Smooth muscle cell (in vitro differentiated cells): ENCODE results near the gene RSPH1. TPM values are rescaled to one million over a fixed set of nuclear protein-coding genes. Genes with fewer than 3 reads are reported as not detected.

Source experiments
- DNase-seq: peaks from one replicate; lab custom pipeline; 2025; ENCODE audit not compliant: unreplicated experiment; lab: John Stamatoyannopoulos, UW
- H2AFZ ChIP-seq: fragments of 200-600 bp; sonication (generic); 2 replicates; pipeline ENCODE4 v1.6.0; 2016; ENCODE audit warnings: antibody characterized with exemption, low read depth, mild to moderate bottlenecking
- H3F3A ChIP-seq: fragments of 200-600 bp; sonication (generic); 2 replicates; pipeline ENCODE4 v1.6.0; 2017; ENCODE audit warnings: antibody characterized with exemption, low read depth
- H3K27ac ChIP-seq: fragments of 200-600 bp; sonication (generic); 2 replicates; pipeline ENCODE4 v1.5.1; 2016; ENCODE audit warnings: low read depth, mild to moderate bottlenecking
- H3K27me3 ChIP-seq: fragments of 200-600 bp; sonication (generic); 2 replicates; pipeline ENCODE4 v1.6.1; 2016; ENCODE audit warnings: low read depth, mild to moderate bottlenecking
- H3K36me3 ChIP-seq: fragments of 200-600 bp; sonication (generic); 2 replicates; pipeline ENCODE4 v1.5.1; 2016; ENCODE audit warnings: low read depth
- H3K4me1 ChIP-seq: fragments of 200-600 bp; sonication (generic); 2 replicates; pipeline ENCODE4 v1.5.1; 2016; ENCODE audit warnings: low read depth
- H3K4me2 ChIP-seq: fragments of 200-600 bp; sonication (generic); 2 replicates; pipeline ENCODE4 v1.6.0; 2016; ENCODE audit warnings: mild to moderate bottlenecking
- H3K4me3 ChIP-seq: fragments of 200-600 bp; sonication (generic); 2 replicates; pipeline ENCODE4 v1.5.1; 2016; ENCODE audit warnings: mild to moderate bottlenecking
- H3K79me2 ChIP-seq: fragments of 200-600 bp; sonication (generic); 2 replicates; pipeline ENCODE4 v1.6.0; 2016; ENCODE audit warnings: low read depth, mild to moderate bottlenecking
- H3K9ac ChIP-seq: fragments of 200-600 bp; sonication (generic); 2 replicates; pipeline ENCODE4 v1.6.0; 2016; ENCODE audit warnings: low read depth
- H3K9me3 ChIP-seq: fragments of 200-600 bp; sonication (generic); replicated peaks from 2 replicates; pipeline ENCODE4 v1.5.1; 2016; ENCODE audit warnings: low read depth
- H4K20me1 ChIP-seq: fragments of 200-600 bp; sonication (generic); 2 replicates; pipeline ENCODE4 v1.6.0; 2016; ENCODE audit warnings: low read depth
- CTCF ChIP-seq: fragments of 200-600 bp; sonication (generic); IDR thresholded peaks from 2 replicates; pipeline ENCODE4 v1.5.1; 2017; ENCODE audit warnings: borderline replicate concordance, mild to moderate bottlenecking, antibody characterized with exemption; ENCODE audit not compliant: insufficient read depth, poor library complexity, severe bottlenecking
- WGBS: methylation state at CpG from one replicate; pipeline ENCODE4 v1.1.7; 2016; ENCODE audit warnings: low lambda C conversion rate; 5-methylcytosine and 5-hydroxymethylcytosine counted together
- polyA plus RNA-seq: library from polyadenylated mRNA; unstranded; fragments of >200 nt; fragmentation: Nextera tagmentation; extraction: Ambion mirVana; gene quantifications from 2 replicates; pipeline ENCODE4 v1.2.1, GENCODE V29; 2016
- total RNA-seq: library from RNA; depleted of rRNA; stranded (reverse); fragments of >200 nt; gene quantifications from 2 replicates; pipeline ENCODE4 v1.2.3, GENCODE V29; 2014

Gene RSPH1
- total and polyA plus RNA-seq, 2 experiments from 2014 or later, result 0.16 TPM; not detected in 1

GRCh38 chr21:42436914-42437313 lies 59.1 kb downstream of the RSPH1 start:
- H3K79me2 ChIP-seq, result no peaks in the 10 kb centered on the region
- DNase-seq, result no peak
- no peaks in the 10 kb centered on the region for H3K36me3 ChIP-seq
- H3K4me3 ChIP-seq, result no peak overlapping the region
- H2AFZ ChIP-seq, result no peak overlapping the region
- TF ChIP-seq CTCF, result no peak
- no peak overlapping the region for H3K9ac ChIP-seq
- no peak overlapping the region for H3K4me2 ChIP-seq
- H3F3A ChIP-seq, result no peaks in the 10 kb centered on the region
- H4K20me1 ChIP-seq, result no peaks in the 10 kb centered on the region
- no peaks in the 10 kb centered on the region for H3K27me3 ChIP-seq
- H3K27ac ChIP-seq, result no peak overlapping the region
- no peaks in the 10 kb centered on the region for H3K9me3 ChIP-seq
- H3K4me1 ChIP-seq, result no peaks in the 10 kb centered on the region

DNA sequence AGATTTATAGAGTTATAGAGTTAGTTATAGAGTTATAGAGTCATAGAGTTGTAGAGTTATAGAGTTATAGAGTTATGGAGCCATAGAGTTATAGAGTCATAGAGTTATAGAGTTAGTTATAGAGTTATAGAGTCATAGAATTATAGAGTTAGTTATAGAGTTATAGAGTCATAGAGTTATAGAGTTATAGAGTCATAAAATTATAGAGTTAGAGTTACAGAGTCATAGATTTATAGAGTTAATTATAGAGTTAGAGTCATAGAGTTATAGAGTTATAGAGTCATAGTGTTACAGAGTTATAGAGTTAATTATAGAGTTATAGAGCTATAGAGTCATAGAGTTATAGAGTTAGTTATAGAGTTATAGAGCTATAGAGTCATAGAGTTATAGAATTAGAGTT lies 60.2 kb downstream of the RSPH1 start:
- H3K4me2 ChIP-seq, result no peak overlapping the region
- no peak overlapping the region for H3K4me3 ChIP-seq
- H4K20me1 ChIP-seq, result no peaks in the 10 kb centered on the region
- no peak overlapping the region for H3K9ac ChIP-seq
- TF ChIP-seq CTCF, result no peak
- no peaks in the 10 kb centered on the region for H3K27me3 ChIP-seq
- H3K4me1 ChIP-seq, result no peaks in the 10 kb centered on the region
- H3K36me3 ChIP-seq, result no peaks in the 10 kb centered on the region
- H2AFZ ChIP-seq, result no peak overlapping the region
- DNase-seq, result no peak
- H3K79me2 ChIP-seq, result no peaks in the 10 kb centered on the region
- H3K27ac ChIP-seq, result no peak overlapping the region
- H3K9me3 ChIP-seq, result no peaks in the 10 kb centered on the region
- H3F3A ChIP-seq, result no peaks in the 10 kb centered on the region

DNA sequence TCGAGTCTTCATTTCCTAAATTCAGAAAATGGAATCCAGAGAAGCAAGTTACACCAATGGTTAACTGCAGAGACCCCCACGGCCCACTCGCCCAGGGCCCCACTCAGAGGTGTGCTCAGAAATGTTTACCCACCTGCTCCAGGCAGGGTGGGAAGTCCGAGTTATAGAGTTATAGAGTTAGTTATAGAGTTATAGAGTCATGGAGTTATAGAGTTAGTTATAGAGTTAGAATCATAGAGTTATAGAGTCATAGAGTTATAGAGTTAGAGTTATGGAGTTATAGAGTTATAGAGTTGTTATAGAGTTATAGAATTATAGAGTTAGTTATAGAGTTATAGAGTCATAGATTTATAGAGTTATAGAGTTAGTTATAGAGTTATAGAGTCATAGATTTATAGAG lies 60.6 kb downstream of the RSPH1 start:
- H3K9ac ChIP-seq, result no peak overlapping the region
- H3K4me1 ChIP-seq, result no peaks in the 10 kb centered on the region
- no peaks in the 10 kb centered on the region for H3F3A ChIP-seq
- TF ChIP-seq CTCF, result no peak
- H3K4me2 ChIP-seq, result no peak overlapping the region
- H3K4me3 ChIP-seq, result no peak overlapping the region
- no peak overlapping the region for H2AFZ ChIP-seq
- no peaks in the 10 kb centered on the region for H3K36me3 ChIP-seq
- H3K27ac ChIP-seq, result no peak overlapping the region
- H4K20me1 ChIP-seq, result no peaks in the 10 kb centered on the region
- H3K79me2 ChIP-seq, result no peaks in the 10 kb centered on the region
- H3K27me3 ChIP-seq, result no peaks in the 10 kb centered on the region
- 71% methylated on average over 4 of the region's 4 CpGs for WGBS
- no peaks in the 10 kb centered on the region for H3K9me3 ChIP-seq
- DNase-seq, result no peak

DNA sequence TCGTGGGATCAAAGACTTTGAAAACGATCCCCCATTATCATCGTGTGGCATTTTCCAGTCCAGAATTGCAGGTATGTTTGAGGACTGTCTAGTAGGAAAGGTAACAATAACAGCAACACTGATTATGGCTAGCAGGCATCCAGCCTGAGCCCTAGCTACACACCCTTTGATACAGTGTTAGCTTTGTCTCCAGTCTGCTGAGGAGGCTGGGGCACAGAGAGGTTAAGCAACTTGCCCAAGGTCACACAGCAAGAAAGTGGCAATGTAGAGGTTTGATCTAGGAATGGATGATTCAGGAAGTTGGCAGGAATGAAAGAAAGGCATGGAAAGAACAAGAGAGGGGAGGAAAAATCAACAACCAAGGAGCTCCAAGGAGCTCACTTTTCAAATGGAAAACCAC lies 61.1 kb downstream of the RSPH1 start:
- H3K4me3 ChIP-seq, result no peak overlapping the region
- no peak overlapping the region for H3K27ac ChIP-seq
- H3F3A ChIP-seq, result no peaks in the 10 kb centered on the region
- no peak overlapping the region for H2AFZ ChIP-seq
- WGBS, result 88% methylated on average over 3 of the region's 3 CpGs
- no peaks in the 10 kb centered on the region for H3K9me3 ChIP-seq
- H3K36me3 ChIP-seq, result no peaks in the 10 kb centered on the region
- H3K79me2 ChIP-seq, result no peaks in the 10 kb centered on the region
- TF ChIP-seq CTCF, result no peak
- no peak for DNase-seq
- H4K20me1 ChIP-seq, result no peaks in the 10 kb centered on the region
- H3K4me2 ChIP-seq, result no peak overlapping the region
- H3K27me3 ChIP-seq, result no peaks in the 10 kb centered on the region
- no peaks in the 10 kb centered on the region for H3K4me1 ChIP-seq
- H3K9ac ChIP-seq, result no peak overlapping the region
